WTC11 (cell line): ENCODE measurements around the gene AGPAT4. TPM values are rescaled to one million over a fixed set of nuclear protein-coding genes. Genes with fewer than 3 reads are reported as not detected.
"Not testable (repeated sequence)": the region's sequence is repeated elsewhere in the genome, so short reads cannot be mapped to it uniquely, and the experiment has no call there.

Experiments
- ATAC-seq: fragments of 200-7000 bp; cut with Tn5 transposase; 2 replicates; pipeline ENCODE4 v1.10.0; 2021; ENCODE audit warnings: mild to moderate bottlenecking, moderate library complexity
- CTCF ChIA-PET: fragments of 300-600 bp; sonication (Branson Sonifier 250); formaldehyde crosslinking; loops from one replicate; lab custom pipeline; 2021; ENCODE audit warnings: antibody characterized with exemption; lab: Charles Lee
- POLR2A ChIA-PET: fragments of 350-600 bp; sonication (Branson Sonifier 250); formaldehyde crosslinking; loops from one replicate; lab custom pipeline; 2021; ENCODE audit warnings: antibody characterized with exemption; lab: Charles Lee
- DNase-seq: peaks from one replicate; pipeline ENCODE4 v3.0.0; 2021; ENCODE audit warnings: low spot score
- H3K27ac Mint-ChIP-seq: 2 replicates; pipeline ENCODE4 v1.8.0; 2021; ENCODE audit warnings: mixed read lengths
- H3K27me3 Mint-ChIP-seq: 2 replicates; pipeline ENCODE4 v1.8.0; 2021; ENCODE audit warnings: low read depth, mild to moderate bottlenecking, moderate library complexity, mixed read lengths
- H3K36me3 Mint-ChIP-seq: 2 replicates; pipeline ENCODE4 v1.8.0; 2021; ENCODE audit warnings: mixed read lengths
- H3K4me1 Mint-ChIP-seq: 2 replicates; pipeline ENCODE4 v1.8.0; 2022; ENCODE audit warnings: mixed read lengths
- H3K4me3 Mint-ChIP-seq: 2 replicates; pipeline ENCODE4 v1.8.0; 2021; ENCODE audit warnings: mild to moderate bottlenecking, moderate library complexity, mixed read lengths
- H3K9me3 Mint-ChIP-seq: 2 replicates; pipeline ENCODE4 v1.8.0; 2021; ENCODE audit warnings: mixed read lengths
- ATF1 ChIP-seq: sonication (generic); formaldehyde crosslinking; IDR thresholded peaks from 2 replicates; pipeline ENCODE4 v1.8.1; 2023; ENCODE audit warnings: mild to moderate bottlenecking, moderate library complexity, missing genetic modification reagents
- E2F1 ChIP-seq: sonication (generic); formaldehyde crosslinking; IDR thresholded peaks from 2 replicates; pipeline ENCODE4 v1.8.0; 2022; ENCODE audit warnings: mild to moderate bottlenecking, missing genetic modification reagents
- E2F4 ChIP-seq: sonication (generic); formaldehyde crosslinking; IDR thresholded peaks from 2 replicates; pipeline ENCODE4 v1.8.1; 2022; ENCODE audit warnings: low read depth, mild to moderate bottlenecking, moderate library complexity, missing genetic modification reagents, borderline replicate concordance
- ESRRA ChIP-seq: sonication (generic); formaldehyde crosslinking; IDR thresholded peaks from 2 replicates; pipeline ENCODE4 v1.8.1; 2022; ENCODE audit warnings: mild to moderate bottlenecking, missing genetic modification reagents, borderline replicate concordance
- GTF2I ChIP-seq: fragments of 250-450 bp; sonication (Bioruptor Pico); conservative IDR thresholded peaks from 2 replicates; pipeline ENCODE4 v1.4.0; 2021; ENCODE audit warnings: mild to moderate bottlenecking
- HMGXB4 ChIP-seq: sonication (generic); formaldehyde crosslinking; IDR thresholded peaks from 2 replicates; pipeline ENCODE4 v1.8.1; 2023; ENCODE audit warnings: mild to moderate bottlenecking, moderate library complexity, missing genetic modification reagents
- IRF1 ChIP-seq: sonication (generic); formaldehyde crosslinking; IDR thresholded peaks from 2 replicates; pipeline ENCODE4 v1.8.0; 2023; ENCODE audit warnings: missing genetic modification reagents
- MAX ChIP-seq: sonication (generic); formaldehyde crosslinking; IDR thresholded peaks from 2 replicates; pipeline ENCODE4 v1.8.0; 2022; ENCODE audit warnings: mild to moderate bottlenecking, missing genetic modification reagents
- MLX ChIP-seq: sonication (generic); formaldehyde crosslinking; IDR thresholded peaks from 2 replicates; pipeline ENCODE4 v1.8.1; 2023; ENCODE audit warnings: mild to moderate bottlenecking, missing genetic modification reagents, moderate library complexity
- NR3C1 ChIP-seq: sonication (generic); formaldehyde crosslinking; conservative IDR thresholded peaks from 2 replicates; pipeline ENCODE4 v1.8.1; 2023; ENCODE audit warnings: low read depth, mild to moderate bottlenecking, missing genetic modification reagents
- PREB ChIP-seq: sonication (generic); formaldehyde crosslinking; IDR thresholded peaks from 2 replicates; pipeline ENCODE4 v1.8.1; 2022; ENCODE audit warnings: mild to moderate bottlenecking, missing genetic modification reagents, moderate library complexity, borderline replicate concordance
- SMAD3 ChIP-seq: sonication (generic); formaldehyde crosslinking; IDR thresholded peaks from 2 replicates; pipeline ENCODE4 v1.8.0; 2022; ENCODE audit warnings: missing genetic modification reagents, mild to moderate bottlenecking, borderline replicate concordance
- SMAD4 ChIP-seq: sonication (generic); formaldehyde crosslinking; IDR thresholded peaks from 2 replicates; pipeline ENCODE4 v1.8.0; 2022; ENCODE audit warnings: mild to moderate bottlenecking, missing genetic modification reagents
- SOX15 ChIP-seq: fragments of 250-450 bp; sonication (Bioruptor Pico); IDR thresholded peaks from 2 replicates; pipeline ENCODE4 v1.9.0; 2021; ENCODE audit warnings: mild to moderate bottlenecking
- SP1 ChIP-seq: sonication (generic); formaldehyde crosslinking; conservative IDR thresholded peaks from 2 replicates; pipeline ENCODE4 v1.8.1; 2022; ENCODE audit warnings: missing genetic modification reagents
- ZNF219 ChIP-seq: sonication (generic); formaldehyde crosslinking; IDR thresholded peaks from 2 replicates; pipeline ENCODE4 v1.8.0; 2023; ENCODE audit warnings: missing genetic modification reagents, mild to moderate bottlenecking, borderline replicate concordance
- ZNF317 ChIP-seq: sonication (generic); formaldehyde crosslinking; IDR thresholded peaks from 2 replicates; pipeline ENCODE4 v1.8.1; 2023; ENCODE audit warnings: low read depth, mild to moderate bottlenecking, moderate library complexity, missing genetic modification reagents, borderline replicate concordance
- ZNF423 ChIP-seq: fragments of 250-450 bp; sonication (Bioruptor Pico); IDR thresholded peaks from 2 replicates; pipeline ENCODE4 v2.1.2; 2022; ENCODE audit warnings: mild to moderate bottlenecking, moderate library complexity
- ZSCAN18 ChIP-seq: fragments of 250-450 bp; sonication (Bioruptor Pico); IDR thresholded peaks from 2 replicates; pipeline ENCODE4 v2.1.2; 2022; ENCODE audit warnings: mild to moderate bottlenecking, moderate library complexity
- total RNA-seq: library from RNA; stranded (reverse); gene quantifications from 3 replicates; pipeline ENCODE4 v1.2.3, GENCODE V29; 2021

AGPAT4 gene
- total RNA-seq, 1 experiment from 2014 or later = 19.7 TPM

GRCh38 chr6:161309774-161310173, 35.9 kb upstream of the AGPAT4 start:
- peaks cover 20% of the 10 kb centered on the region for H3K27me3 Mint-ChIP-seq
- DNase-seq, H3K4me1 Mint-ChIP-seq, ATAC-seq, H3K27ac Mint-ChIP-seq, CTCF ChIA-PET, POLR2A ChIA-PET, H3K4me3 Mint-ChIP-seq: not testable (repeated sequence)
- H3K9me3 Mint-ChIP-seq = peaks cover 47% of the 10 kb centered on the region
- H3K36me3 Mint-ChIP-seq = peaks cover 24% of the 10 kb centered on the region

- DNase-seq = peak; percentile 42
- no peak overlapping the region for H3K4me3 Mint-ChIP-seq
- peaks cover 20% of the 10 kb centered on the region for H3K27me3 Mint-ChIP-seq
- CTCF ChIA-PET = no interaction called here
- TF ChIP-seq PREB = no peak
- no peak for TF ChIP-seq SMAD3 (CRISPR knock-in tag)
- TF ChIP-seq MAX (CRISPR knock-in tag) = peak; percentile 40; the same call in 1 of the 2 replicates
- TF ChIP-seq, all 79 proteins: peak for 1
- peaks cover 5% of the 10 kb centered on the region; the same call in 1 of the 2 replicates for H3K4me1 Mint-ChIP-seq
- H3K9me3 Mint-ChIP-seq = peaks cover 35% of the 10 kb centered on the region
- no peak overlapping the region for H3K27ac Mint-ChIP-seq
- peaks cover 17% of the 10 kb centered on the region for H3K36me3 Mint-ChIP-seq
- POLR2A ChIA-PET = interaction anchor here (0.6 kb wide), 1 partner anchor 138 kb away, joined by 4 read pairs; no protein-coding TSS in a partner anchor
- ATAC-seq = peak; percentile 66
Observed at GRCh38 chr6:161308075-161308655, 34.3 kb upstream of the AGPAT4 start.

GRCh38 chr6:161305860-161306259, 32.0 kb upstream of the AGPAT4 start:
- Mint-ChIP-seq H3K27me3 (peaks cover 18% of the 10 kb centered on the region), H3K4me3 (no peak overlapping the region)
- CTCF ChIA-PET = interaction anchor here (0.9 kb wide), 1 partner anchor 65 kb away, joined by 3 read pairs; no protein-coding TSS in a partner anchor

GRCh38 chr6:161303628-161304340, 29.9 kb upstream of the AGPAT4 start:
- POLR2A ChIA-PET = no interaction called here
- no peak for TF ChIP-seq ATF1 (CRISPR knock-in tag)
- TF ChIP-seq SOX15 = no peak
- TF ChIP-seq NR3C1 (CRISPR knock-in tag) = no peak
- no peak for TF ChIP-seq SP1 (CRISPR knock-in tag)
- TF ChIP-seq ZNF423 (CRISPR knock-in tag) = no peak
- no peak for TF ChIP-seq ZSCAN18 (CRISPR knock-in tag)
- TF ChIP-seq ESRRA (CRISPR knock-in tag) = no peak
- no peak for TF ChIP-seq E2F1
- TF ChIP-seq MLX (CRISPR knock-in tag) = no peak
- TF ChIP-seq GTF2I (CRISPR knock-in tag) = no peak
- TF ChIP-seq IRF1 (CRISPR knock-in tag) = no peak
- no peak for TF ChIP-seq E2F4 (CRISPR knock-in tag)
- TF ChIP-seq ZNF219 (CRISPR knock-in tag) = no peak
- no peak for TF ChIP-seq HMGXB4 (CRISPR knock-in tag)

More at GRCh38 chr6:161305860-161306259, 32.0 kb upstream of the AGPAT4 start:
- Mint-ChIP-seq H3K36me3 (peaks cover 17% of the 10 kb centered on the region), H3K4me1 (peaks cover 5% of the 10 kb centered on the region; the same call in 1 of the 2 replicates), H3K9me3 (peaks cover 43% of the 10 kb centered on the region), H3K27ac (no peak overlapping the region)
- DNase-seq = no peak
- TF ChIP-seq SMAD4 (CRISPR knock-in tag) (no peak), ZNF317 (no peak)
- POLR2A ChIA-PET = no interaction called here
- ATAC-seq = no peak

More at GRCh38 chr6:161303628-161304340, 29.9 kb upstream of the AGPAT4 start:
- CTCF ChIA-PET = no interaction called here
- ATAC-seq (no peak), DNase-seq (no peak)
- H3K27ac Mint-ChIP-seq = no peak overlapping the region
- peaks cover 17% of the 10 kb centered on the region for H3K4me1 Mint-ChIP-seq
- peaks cover 20% of the 10 kb centered on the region for H3K36me3 Mint-ChIP-seq
- H3K9me3 Mint-ChIP-seq = peaks cover 43% of the 10 kb centered on the region
- H3K27me3 Mint-ChIP-seq = peaks cover 13% of the 10 kb centered on the region
- no peak overlapping the region for H3K4me3 Mint-ChIP-seq
